HuH-7.5 (cell line): ENCODE measurements around the gene PLS3.
"Not testable (repeated sequence)": the region's sequence is repeated elsewhere in the genome, so short reads cannot be mapped to it uniquely, and the experiment has no call there.

Experiments used
- DNase-seq: peaks from one replicate; pipeline ENCODE4 v3.0.0; 2011; ENCODE audit warnings: low spot score

PLS3 gene

DNA sequence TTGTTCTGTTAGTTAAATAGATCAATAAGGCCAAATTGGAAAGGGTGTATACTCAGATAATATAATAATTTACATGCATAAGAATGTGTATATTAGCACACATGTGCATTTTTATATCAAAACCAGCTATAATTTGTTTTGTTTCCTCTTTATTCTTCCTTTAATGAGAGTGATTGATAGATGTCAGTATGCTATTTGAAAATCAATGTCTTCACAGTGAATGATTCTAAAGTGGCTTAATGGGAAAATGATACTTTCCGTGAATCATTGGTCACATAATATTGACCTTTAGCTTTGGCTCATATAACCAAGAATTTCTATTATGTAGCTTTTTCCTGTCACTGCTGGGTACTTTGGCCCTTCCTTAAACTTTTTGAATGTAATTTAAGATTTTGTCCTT, 48.6 kb downstream of the PLS3 start:
- DNase-seq, result no peak

- no peak for DNase-seq
These were observed 56.1 kb downstream of the PLS3 start for GRCh38 chrX:115616943-115617563.

- DNase-seq, result no peak
These were observed 61.6 kb downstream of the PLS3 start for GRCh38 chrX:115622534-115622933.

DNA sequence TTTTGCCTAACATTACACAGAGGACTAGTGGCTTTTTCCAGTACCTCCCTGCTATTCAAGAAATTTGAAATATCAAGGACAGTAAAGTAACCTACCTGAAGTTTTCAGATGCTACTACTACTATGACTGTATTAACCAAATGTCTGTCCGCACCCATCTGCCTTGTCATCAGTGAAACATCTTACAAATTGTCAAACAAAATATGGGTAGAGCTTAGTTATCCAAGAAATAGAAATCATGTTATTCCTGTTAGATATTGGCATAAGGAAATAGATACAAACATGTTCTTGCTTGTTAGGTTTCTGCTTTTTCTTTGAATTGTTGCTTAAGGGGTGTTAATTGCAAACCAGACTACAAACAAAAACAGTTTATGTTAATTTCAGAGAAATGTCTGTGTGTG, 63.9 kb downstream of the PLS3 start:
- no peak for DNase-seq

DNA sequence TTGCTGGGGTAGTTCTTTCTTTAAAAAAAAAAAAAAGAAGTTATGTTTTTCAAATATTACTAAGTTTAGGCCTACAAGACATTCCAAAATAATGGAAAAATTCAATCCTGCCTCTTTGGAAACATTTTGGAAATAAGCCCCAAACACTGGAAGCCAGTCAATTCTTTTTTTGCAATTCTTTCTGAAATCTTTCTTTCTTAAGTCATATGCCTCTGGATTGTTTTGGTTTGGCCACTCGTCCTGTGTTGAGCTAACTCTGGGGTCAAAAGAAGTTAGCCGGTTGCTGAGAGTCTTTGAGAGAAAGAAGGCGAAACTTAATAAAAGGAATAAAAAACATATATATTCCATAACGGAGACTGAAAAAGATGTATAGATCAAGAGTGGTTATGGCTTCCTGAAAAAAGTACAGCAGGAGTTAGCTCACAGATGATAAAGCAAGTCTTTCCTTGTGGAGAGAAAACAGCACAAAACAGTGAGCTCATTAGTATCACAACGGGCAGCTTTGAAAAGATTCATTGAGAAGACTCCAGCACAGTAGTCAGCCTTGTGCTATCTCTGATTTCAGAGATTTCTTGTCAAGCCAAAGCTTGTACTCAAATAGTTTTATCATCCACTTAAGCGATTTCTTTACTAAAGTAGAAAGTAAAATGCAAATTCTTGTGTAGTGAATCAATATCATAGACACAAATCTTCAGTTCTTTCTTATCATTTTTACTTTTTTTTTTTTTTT, 64.8 kb downstream of the PLS3 start:
- DNase-seq, result no peak

DNA sequence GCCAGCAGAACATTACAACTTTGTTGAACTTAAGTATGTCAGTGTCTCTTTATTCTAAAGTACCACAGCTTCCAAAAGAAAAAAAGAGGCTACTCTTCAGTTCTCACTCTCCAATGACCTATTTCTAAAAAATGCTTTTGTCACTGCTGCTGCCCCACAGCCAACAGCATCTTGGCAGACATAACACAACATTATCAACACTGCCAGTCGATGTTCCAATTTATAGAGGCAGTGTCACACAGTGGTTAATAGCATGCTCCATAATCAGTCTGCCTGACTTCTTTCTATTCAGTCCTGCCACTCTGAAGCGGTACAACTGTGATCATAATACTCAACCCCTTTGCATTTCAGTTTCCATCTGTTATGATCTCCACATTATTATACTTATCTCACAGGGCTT, 69.2 kb downstream of the PLS3 start:
- no peak for DNase-seq

DNA sequence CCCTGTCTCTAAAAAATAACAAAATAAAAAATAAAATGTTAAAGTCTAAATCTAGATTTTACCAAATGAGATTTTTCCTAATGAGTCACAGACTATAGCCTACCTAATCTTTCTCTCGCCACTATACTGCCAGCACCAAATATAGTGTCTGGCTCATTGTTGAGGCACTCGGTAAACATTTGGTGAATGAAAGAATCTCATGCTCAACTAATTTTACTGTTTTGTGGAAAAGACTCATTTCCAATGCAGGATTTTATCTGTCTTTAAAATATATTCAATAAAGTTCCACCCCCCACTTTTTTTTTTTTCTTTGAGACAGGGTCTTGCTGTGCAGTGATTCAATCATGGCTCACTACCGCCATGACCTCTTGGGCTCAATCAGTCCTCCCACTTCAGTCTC, 71.5 kb downstream of the PLS3 start:
- no peak for DNase-seq

GRCh38 chrX:115633397-115633796, 72.4 kb downstream of the PLS3 start:
- not testable (repeated sequence) for DNase-seq

DNA sequence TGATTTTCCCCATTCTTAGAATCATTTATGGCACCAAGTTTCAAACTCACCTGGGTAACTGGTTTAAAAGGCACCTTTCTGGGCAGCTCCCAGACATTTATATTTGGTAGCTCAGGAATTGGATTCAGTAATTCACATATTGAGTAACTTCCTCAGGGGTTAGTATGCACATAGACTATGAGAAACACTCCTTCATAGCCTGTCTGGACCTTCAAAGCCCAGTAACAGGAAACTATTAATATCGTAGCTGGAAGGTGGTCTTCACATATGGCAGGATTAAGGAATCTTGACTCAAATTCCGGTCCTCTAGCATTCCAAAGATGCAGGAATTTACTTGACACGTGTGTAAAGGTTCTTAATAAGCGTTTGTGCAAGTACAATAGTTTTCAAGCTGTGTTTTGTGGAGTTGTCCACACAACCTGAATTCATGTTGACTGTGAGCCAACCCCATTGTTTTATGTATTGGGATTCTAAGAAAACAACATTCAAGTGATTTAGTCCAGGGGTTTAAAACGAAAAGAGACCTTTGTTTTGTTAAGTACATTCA, 78.4 kb downstream of the PLS3 start:
- DNase-seq, result no peak

- DNase-seq, result no peak
These were observed 81.3 kb downstream of the PLS3 start for GRCh38 chrX:115642311-115642710.

DNA sequence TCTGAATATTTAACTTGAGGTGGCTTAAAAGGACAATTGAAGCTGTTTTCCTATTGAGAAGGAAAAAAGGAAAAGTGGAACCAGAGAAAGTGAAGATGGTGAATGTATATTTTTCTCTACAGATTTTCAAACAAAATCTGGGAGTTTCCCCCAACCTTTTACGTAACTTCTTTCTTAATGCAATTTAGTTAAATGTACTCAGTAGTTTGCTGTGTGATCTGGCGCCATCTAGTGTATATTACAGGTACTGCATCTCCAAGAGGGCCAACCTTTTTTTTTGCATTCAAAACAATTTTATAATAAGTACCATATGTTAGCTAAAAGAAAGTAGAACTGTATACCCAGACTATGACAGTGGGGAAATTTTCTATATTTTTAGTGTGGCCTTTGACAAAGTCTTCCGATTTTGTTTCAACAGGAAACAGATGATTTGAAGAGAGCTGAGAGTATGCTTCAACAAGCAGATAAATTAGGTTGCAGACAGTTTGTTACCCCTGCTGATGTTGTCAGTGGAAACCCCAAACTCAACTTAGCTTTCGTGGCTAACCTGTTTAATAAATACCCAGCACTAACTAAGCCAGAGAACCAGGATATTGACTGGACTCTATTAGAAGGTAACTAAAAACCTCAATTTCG, 82.0 kb downstream of the PLS3 start:
- DNase-seq, result no peak

- DNase-seq, result not testable (repeated sequence)
These were observed 83.4 kb downstream of the PLS3 start for GRCh38 chrX:115644397-115644796.

- no peak for DNase-seq
These were observed 88.6 kb downstream of the PLS3 start for GRCh38 chrX:115649461-115650063.

GRCh38 chrX:115650449-115650848, 89.5 kb downstream of the PLS3 start:
- DNase-seq, result no peak

GRCh38 chrX:115650916-115651315, 89.9 kb downstream of the PLS3 start:
- DNase-seq, result peak; percentile 4

- DNase-seq, result no peak
These were observed 91.2 kb downstream of the PLS3 start for GRCh38 chrX:115652221-115652620.

- DNase-seq, result no peak
These were observed 104.1 kb downstream of the PLS3 start for GRCh38 chrX:115665122-115665521.

DNA sequence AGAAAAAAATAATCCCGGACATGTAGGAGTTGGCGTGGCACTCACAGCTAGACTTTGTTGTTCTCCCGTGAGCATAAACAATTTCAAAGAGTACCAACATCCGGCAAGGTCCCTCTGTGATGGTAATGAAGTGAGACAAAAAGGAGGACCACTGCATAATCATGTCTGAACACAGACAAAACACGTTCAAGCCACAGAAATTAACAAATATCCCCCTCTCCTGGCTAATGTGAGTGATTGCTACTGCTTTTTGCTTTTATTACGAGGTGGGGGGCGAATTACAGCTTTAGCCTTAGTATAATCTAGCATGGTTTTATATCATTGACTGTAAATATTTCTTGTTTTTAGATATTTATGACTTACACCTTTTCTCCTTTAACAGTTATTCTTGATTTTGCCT, 118.5 kb downstream of the PLS3 start:
- DNase-seq, result no peak

GRCh38 chrX:115687595-115687994, 126.6 kb downstream of the PLS3 start:
- no peak for DNase-seq

GRCh38 chrX:115689931-115690330, 129.0 kb downstream of the PLS3 start:
- no peak for DNase-seq

DNA sequence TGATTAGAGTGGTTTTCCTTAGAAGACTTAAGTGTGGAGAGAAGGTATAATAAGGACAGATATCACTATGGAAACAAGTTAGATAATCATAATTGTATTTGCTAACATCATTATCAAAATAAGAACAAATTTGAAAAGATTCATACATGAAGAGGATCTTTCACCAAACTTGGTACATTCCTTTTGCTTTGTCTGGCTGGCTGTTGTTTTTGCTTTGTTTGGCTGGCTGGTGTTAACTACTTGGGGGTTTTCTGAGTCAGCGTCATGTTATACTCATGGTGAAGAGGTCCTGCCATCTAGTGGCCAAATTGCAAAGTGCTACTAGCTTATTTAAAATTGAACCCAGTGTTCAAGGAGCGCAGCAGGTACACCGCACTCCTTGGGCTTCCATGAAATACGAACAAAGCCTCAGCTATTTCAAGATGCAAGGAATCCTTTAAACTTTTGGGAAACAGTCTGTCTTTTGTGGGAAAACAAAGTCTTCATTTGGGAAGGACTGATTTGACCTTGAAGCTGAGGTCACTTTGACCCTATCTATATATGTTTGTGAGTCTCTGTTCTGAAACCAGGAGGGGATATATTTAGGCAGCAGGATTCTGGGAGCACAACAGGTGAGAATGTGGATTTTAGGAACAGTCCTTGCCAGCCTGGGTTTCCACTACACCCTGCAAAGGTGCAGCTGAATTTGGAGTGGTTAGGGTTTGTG, 129.7 kb downstream of the PLS3 start:
- DNase-seq, result peak; percentile 10

DNA sequence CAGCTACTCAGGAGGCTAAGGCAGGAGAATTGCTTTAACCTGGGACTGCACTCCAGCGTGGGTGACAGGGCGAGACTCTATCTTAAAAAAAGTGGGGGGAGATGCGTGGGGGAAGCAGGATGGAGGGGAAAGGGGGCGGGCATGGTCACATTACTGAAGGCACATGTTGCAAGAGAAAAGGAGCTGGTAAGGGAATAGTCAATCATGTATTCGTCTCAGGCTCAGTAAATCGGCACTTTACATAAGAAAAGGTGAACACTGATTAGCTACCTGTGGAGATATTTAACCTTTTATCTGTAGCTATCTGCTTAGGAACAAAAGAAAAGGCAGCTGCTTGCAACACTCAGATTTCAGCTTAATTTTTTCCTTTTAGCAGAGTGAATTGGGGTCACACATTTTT, 132.5 kb downstream of the PLS3 start:
- no peak for DNase-seq
